CD4-positive, alpha-beta T cell (primary cell): ENCODE measurements around the gene NSUN5. TPM values are rescaled to one million over a fixed set of nuclear protein-coding genes. Genes with fewer than 3 reads are reported as not detected.

Experiments used
- ATAC-seq: fragments of 200-7000 bp; cut with Tn5 transposase; one replicate; pipeline ENCODE4 v1.10.0; 2022; ENCODE audit warnings: mild to moderate bottlenecking; ENCODE audit not compliant: poor library complexity
- CTCF ChIA-PET: fragments of 350-600 bp; sonication (Branson Sonifier 250); formaldehyde crosslinking; loops from one replicate; lab custom pipeline; 2021; ENCODE audit warnings: antibody characterized with exemption, inconsistent platforms; lab: Charles Lee
- POLR2A ChIA-PET: fragments of 350-600 bp; sonication (Branson Sonifier 250); formaldehyde crosslinking; loops from one replicate; lab custom pipeline; 2021; ENCODE audit warnings: antibody characterized with exemption, inconsistent platforms; lab: Charles Lee
- DNase-seq, 14 experiments: peaks; one replicate each; pipeline ENCODE4 v3.0.0-alpha.2; 2013 to 2020; ENCODE audit warnings: mixed read lengths in 2 of 14
- H3K27ac ChIP-seq, 2 donors: one replicate each; pipeline versions ENCODE4 v1.5.1 to v1.7.0; 2013; ENCODE audit warnings: low read length in 2 of 2, low read depth in 1 of 2, mild to moderate bottlenecking in 1 of 2
- H3K27me3 ChIP-seq, 2 experiments: 1 replicate in 1 of 2; 2 replicates in 1 of 2; pipeline versions ENCODE4 v1.6.1 to v1.7.0; 2013; ENCODE audit warnings: low read length in 2 of 2, control low read depth in 1 of 2, mild to moderate bottlenecking in 1 of 2, moderate library complexity in 1 of 2; ENCODE audit not compliant: insufficient read depth in 2 of 2, control insufficient read depth in 1 of 2
- H3K36me3 ChIP-seq: one replicate; pipeline ENCODE4 v1.6.1; 2013; ENCODE audit warnings: low read length, control low read depth; ENCODE audit not compliant: insufficient read depth
- H3K4me1 ChIP-seq: one replicate; pipeline ENCODE4 v1.6.1; 2013; ENCODE audit warnings: low read length, control low read depth; ENCODE audit not compliant: insufficient read depth
- H3K4me3 ChIP-seq: one replicate; pipeline ENCODE4 v1.5.1; 2013; ENCODE audit warnings: mild to moderate bottlenecking, low read length, moderate library complexity
- H3K9me3 ChIP-seq, 2 experiments: 1 replicate in 1 of 2; 2 replicates in 1 of 2; pipeline versions ENCODE4 v1.6.1 to v1.7.0; 2013; ENCODE audit warnings: low read length in 2 of 2, mild to moderate bottlenecking in 2 of 2, control low read depth in 1 of 2, moderate library complexity in 1 of 2; ENCODE audit not compliant: control insufficient read depth in 1 of 2, insufficient read depth in 1 of 2
- H3K27ac Mint-ChIP-seq: one replicate; pipeline ENCODE4 v1.8.0; 2020; ENCODE audit warnings: mixed read lengths
- H3K27me3 Mint-ChIP-seq: one replicate; pipeline ENCODE4 v1.8.0; 2021; ENCODE audit warnings: mixed read lengths
- H3K36me3 Mint-ChIP-seq: one replicate; pipeline ENCODE4 v1.8.0; 2021; ENCODE audit warnings: low read depth, mixed read lengths
- H3K4me1 Mint-ChIP-seq: one replicate; pipeline ENCODE4 v1.8.0; 2021; ENCODE audit warnings: low read depth, mixed read lengths
- H3K4me3 Mint-ChIP-seq: one replicate; pipeline ENCODE4 v1.8.0; 2020; ENCODE audit warnings: mild to moderate bottlenecking, mixed read lengths
- H3K9me3 Mint-ChIP-seq: one replicate; pipeline ENCODE4 v1.8.0; 2020; ENCODE audit warnings: mixed read lengths
- CTCF ChIP-seq: fragments of 200-600 bp; IDR thresholded peaks from one replicate; pipeline ENCODE4 v1.8.0; 2022; ENCODE audit warnings: antibody characterized with exemption, mild to moderate bottlenecking
- intact Hi-C, 2 experiments: fragments of 100-400 bp; cut with DNase I in 1 of 2; cut with micrococcal nuclease in 1 of 2; formaldehyde crosslinking; loops; one replicate each; pipeline versions ENCODE4 v1.15.1 to v1.9.0; 2023 to 2025; cut with DNase I, micrococcal nuclease
- total RNA-seq, 174 experiments: library from RNA in 2 of 174; stranded (reverse) in 2 of 174; gene quantifications; one replicate each; pipeline ENCODE4 v1.2.3 and lab custom pipeline; 2021 to 2026

NSUN5 gene
- total RNA-seq, 2 experiments from 2014 or later: 31.2 to 32.6 TPM

DNA sequence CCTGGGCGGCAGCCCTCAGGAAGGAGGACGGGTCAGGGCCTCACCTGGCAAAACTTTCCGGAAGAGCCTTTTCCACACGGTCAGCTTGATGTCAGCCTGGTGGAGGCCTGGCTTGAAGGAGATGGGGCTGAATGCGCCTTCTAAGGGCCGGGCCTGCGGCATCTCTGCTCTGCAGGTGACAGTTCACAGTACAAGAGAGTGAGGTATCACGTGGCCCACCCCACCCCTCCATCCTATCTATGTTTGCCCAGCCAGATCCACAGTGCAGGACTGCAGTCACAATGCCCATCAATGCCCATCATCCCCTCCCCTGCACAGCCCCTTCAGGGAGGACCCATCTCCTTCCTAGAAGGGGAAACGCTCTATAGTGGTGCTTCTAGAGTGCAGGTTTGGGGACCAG is 7.9 kb upstream of the NSUN5 start:
- intact Hi-C loops: no loop called here
- Histone ChIP-seq H3K4me1 (no peaks in the 10 kb centered on the region), H3K4me3 (no peak overlapping the region), H3K9me3 (no peaks in the 10 kb centered on the region), H3K27ac (no peak overlapping the region), H3K27me3 (no peaks in the 10 kb centered on the region), H3K36me3 (no peaks in the 10 kb centered on the region)
- no peaks in the 10 kb centered on the region for H3K27me3 Mint-ChIP-seq
- H3K9me3 Mint-ChIP-seq: no peaks in the 10 kb centered on the region
- TF ChIP-seq CTCF: no peak
- H3K36me3 Mint-ChIP-seq: no peaks in the 10 kb centered on the region
- H3K27ac Mint-ChIP-seq: no peak overlapping the region
- H3K4me3 Mint-ChIP-seq: no peak overlapping the region
- ATAC-seq (no peak), DNase-seq (no peak)
- H3K4me1 Mint-ChIP-seq: no peaks in the 10 kb centered on the region
- ChIA-PET CTCF (no interaction called here), POLR2A (no interaction called here)

GRCh38 chr7:73314271-73314670 is 5.6 kb upstream of the NSUN5 start:
- Mint-ChIP-seq H3K4me1 (peaks cover 2% of the 10 kb centered on the region), H3K36me3 (no peaks in the 10 kb centered on the region), H3K27me3 (no peaks in the 10 kb centered on the region), H3K27ac (no peak overlapping the region), H3K9me3 (no peaks in the 10 kb centered on the region), H3K4me3 (no peak overlapping the region)
- ATAC-seq: no peak
- H3K9me3 ChIP-seq: no peaks in the 10 kb centered on the region
- no peaks in the 10 kb centered on the region for H3K36me3 ChIP-seq
- H3K4me1 ChIP-seq: peaks cover 5% of the 10 kb centered on the region
- H3K27ac ChIP-seq: no peak overlapping the region
- ChIA-PET POLR2A (no interaction called here), CTCF (interaction anchor here (1.5 to 2.3 kb wide), 2 partner anchors 10 to 137 kb away, joined by 3 to 6 read pairs; no protein-coding TSS in a partner anchor)
- intact Hi-C loops: no loop called here
- no peaks in the 10 kb centered on the region for H3K27me3 ChIP-seq
- H3K4me3 ChIP-seq: no peak overlapping the region
- no peak for TF ChIP-seq CTCF
- DNase-seq: no peak

GRCh38 chr7:73313521-73313906 is 4.9 kb upstream of the NSUN5 start:
- H3K4me3 Mint-ChIP-seq: no peak overlapping the region
- no peak for TF ChIP-seq CTCF

More at GRCh38 chr7:73313521-73313906, 4.9 kb upstream of the NSUN5 start:
- no peak overlapping the region for H3K27ac Mint-ChIP-seq
- H3K36me3 Mint-ChIP-seq: peaks cover 5% of the 10 kb centered on the region
- H3K9me3 Mint-ChIP-seq: no peaks in the 10 kb centered on the region
- CTCF ChIA-PET: interaction anchor here (1.5 to 2.3 kb wide), 2 partner anchors 10 to 138 kb away, joined by 3 to 6 read pairs; no protein-coding TSS in a partner anchor
- intact Hi-C loops: no loop called here
- H3K4me3 ChIP-seq: no peak overlapping the region
- ATAC-seq (no peak), DNase-seq (no peak)
- no peaks in the 10 kb centered on the region for H3K27me3 ChIP-seq
- POLR2A ChIA-PET: no interaction called here
- no peaks in the 10 kb centered on the region for H3K9me3 ChIP-seq
- peaks cover 9% of the 10 kb centered on the region for H3K4me1 Mint-ChIP-seq
- no peaks in the 10 kb centered on the region for H3K27me3 Mint-ChIP-seq
- H3K36me3 ChIP-seq: no peaks in the 10 kb centered on the region
- no peak overlapping the region for H3K27ac ChIP-seq
- H3K4me1 ChIP-seq: peaks cover 11% of the 10 kb centered on the region
